ENCODE measurements around the gene PDIA5. TPM values are rescaled to one million over a fixed set of nuclear protein-coding genes. Genes with fewer than 3 reads are reported as not detected.
"Not testable (repeated sequence)": the region's sequence is repeated elsewhere in the genome, so short reads cannot be mapped to it uniquely, and the experiment has no call there.

The PDIA5 gene
- total RNA-seq, 2 donors from 2014 or later: 57.5 to 68.3 TPM

DNA sequence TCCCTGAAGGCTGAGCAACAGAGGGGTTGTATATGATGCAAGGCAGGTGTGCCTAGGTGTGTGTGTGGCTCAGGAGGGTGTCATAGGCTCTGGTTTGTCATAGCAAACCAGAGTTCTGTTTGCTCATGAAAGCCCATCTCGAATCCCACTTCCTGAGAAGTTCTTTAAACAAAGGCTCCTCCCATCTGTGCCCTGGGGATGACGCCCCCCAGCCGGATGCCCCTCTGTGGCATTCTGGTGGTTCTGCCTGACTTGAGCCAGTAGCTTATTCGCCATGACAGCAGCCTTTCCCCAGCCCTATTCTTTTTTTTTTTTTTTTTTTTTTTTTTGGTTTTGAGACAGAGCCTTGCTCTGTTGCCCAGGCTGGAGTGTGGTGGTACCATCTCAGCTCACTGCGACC is 45.4 kb downstream of the PDIA5 start:
- Mint-ChIP-seq H3K4me3 (no peak overlapping the region), H3K27me3 (ENCODE audit: insufficient read depth) (no peaks in the 10 kb centered on the region), H3K27ac (no peak overlapping the region), H3K9me3 (no peaks in the 10 kb centered on the region), H3K36me3 (ENCODE audit: low read depth) (peaks cover 61% of the 10 kb centered on the region), H3K4me1 (peaks cover 21% of the 10 kb centered on the region)
- Histone ChIP-seq H3K9ac (ENCODE audit: extremely low read depth, low read length, poor library complexity, severe bottlenecking) (no peak overlapping the region), H3K4me3 (ENCODE audit: low read length) (no peak overlapping the region), H3K27ac (ENCODE audit: low read depth, low read length) (no peak overlapping the region), H3K9me3 (ENCODE audit: control insufficient read depth, low read length) (no peaks in the 10 kb centered on the region), H3K27me3 (ENCODE audit: control insufficient read depth, insufficient read depth, low read length, poor library complexity, severe bottlenecking) (no peaks in the 10 kb centered on the region), H3K4me1 (ENCODE audit: control insufficient read depth, insufficient read depth, low read length) (no peaks in the 10 kb centered on the region), H3K36me3 (ENCODE audit: control insufficient read depth, insufficient read depth, low read length) (peaks cover 85% of the 10 kb centered on the region)
- 93 to 99% methylated on average over 2 to 5 of the region's 5 CpGs for whole genome bisulfite sequencing, 2 experiments (ENCODE audit: insufficient coverage in 1 of 2, insufficient read length in 1 of 2)
- TF ChIP-seq, protein P1, sequence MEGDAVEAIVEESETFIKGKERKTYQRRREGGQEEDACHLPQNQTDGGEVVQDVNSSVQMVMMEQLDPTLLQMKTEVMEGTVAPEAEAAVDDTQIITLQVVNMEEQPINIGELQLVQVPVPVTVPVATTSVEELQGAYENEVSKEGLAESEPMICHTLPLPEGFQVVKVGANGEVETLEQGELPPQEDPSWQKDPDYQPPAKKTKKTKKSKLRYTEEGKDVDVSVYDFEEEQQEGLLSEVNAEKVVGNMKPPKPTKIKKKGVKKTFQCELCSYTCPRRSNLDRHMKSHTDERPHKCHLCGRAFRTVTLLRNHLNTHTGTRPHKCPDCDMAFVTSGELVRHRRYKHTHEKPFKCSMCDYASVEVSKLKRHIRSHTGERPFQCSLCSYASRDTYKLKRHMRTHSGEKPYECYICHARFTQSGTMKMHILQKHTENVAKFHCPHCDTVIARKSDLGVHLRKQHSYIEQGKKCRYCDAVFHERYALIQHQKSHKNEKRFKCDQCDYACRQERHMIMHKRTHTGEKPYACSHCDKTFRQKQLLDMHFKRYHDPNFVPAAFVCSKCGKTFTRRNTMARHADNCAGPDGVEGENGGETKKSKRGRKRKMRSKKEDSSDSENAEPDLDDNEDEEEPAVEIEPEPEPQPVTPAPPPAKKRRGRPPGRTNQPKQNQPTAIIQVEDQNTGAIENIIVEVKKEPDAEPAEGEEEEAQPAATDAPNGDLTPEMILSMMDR (conservative IDR thresholded peaks at IDR 0.05): no peak
- DNase-seq: no peak

DNA sequence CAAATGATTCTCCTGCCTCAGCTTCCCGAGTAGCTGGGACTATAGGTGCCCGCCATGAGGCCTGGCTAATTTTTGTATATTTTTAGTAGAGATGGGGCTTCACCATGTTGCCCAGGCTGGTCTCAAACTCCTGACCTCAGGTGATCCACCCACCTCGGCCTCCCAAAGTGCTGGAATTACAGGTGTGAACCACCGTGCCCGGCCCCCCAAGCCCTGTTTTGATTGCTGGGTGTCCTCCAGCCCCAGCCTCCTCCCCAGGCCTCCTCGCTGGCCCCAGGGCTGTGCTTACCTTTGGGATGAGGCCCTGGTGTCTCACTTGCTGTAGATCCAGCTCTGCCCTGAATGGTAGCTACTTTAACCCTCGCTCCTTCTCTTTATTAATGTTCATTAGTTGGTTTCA is 45.8 kb downstream of the PDIA5 start:
- not testable (repeated sequence) for H3K27ac ChIP-seq (ENCODE audit: low read depth, low read length); H3K9me3 Mint-ChIP-seq; DNase-seq; H3K27me3 Mint-ChIP-seq (ENCODE audit: insufficient read depth); H3K27ac Mint-ChIP-seq; H3K4me3 ChIP-seq (ENCODE audit: low read length); H3K9ac ChIP-seq (ENCODE audit: extremely low read depth, low read length, poor library complexity, severe bottlenecking); H3K27me3 ChIP-seq (ENCODE audit: control insufficient read depth, insufficient read depth, low read length, poor library complexity, severe bottlenecking); H3K4me1 ChIP-seq (ENCODE audit: control insufficient read depth, insufficient read depth, low read length); H3K4me3 Mint-ChIP-seq; H3K9me3 ChIP-seq (ENCODE audit: control insufficient read depth, low read length)
- peaks cover 85% of the 10 kb centered on the region for H3K36me3 ChIP-seq (ENCODE audit: control insufficient read depth, insufficient read depth, low read length)
- Mint-ChIP-seq H3K36me3 (ENCODE audit: low read depth) (peaks cover 61% of the 10 kb centered on the region), H3K4me1 (peaks cover 21% of the 10 kb centered on the region)
- WGBS, 2 experiments (ENCODE audit: insufficient coverage in 1 of 2, insufficient read length in 1 of 2): 85 to 93% methylated on average over 6 to 7 of the region's 7 CpGs

DNA sequence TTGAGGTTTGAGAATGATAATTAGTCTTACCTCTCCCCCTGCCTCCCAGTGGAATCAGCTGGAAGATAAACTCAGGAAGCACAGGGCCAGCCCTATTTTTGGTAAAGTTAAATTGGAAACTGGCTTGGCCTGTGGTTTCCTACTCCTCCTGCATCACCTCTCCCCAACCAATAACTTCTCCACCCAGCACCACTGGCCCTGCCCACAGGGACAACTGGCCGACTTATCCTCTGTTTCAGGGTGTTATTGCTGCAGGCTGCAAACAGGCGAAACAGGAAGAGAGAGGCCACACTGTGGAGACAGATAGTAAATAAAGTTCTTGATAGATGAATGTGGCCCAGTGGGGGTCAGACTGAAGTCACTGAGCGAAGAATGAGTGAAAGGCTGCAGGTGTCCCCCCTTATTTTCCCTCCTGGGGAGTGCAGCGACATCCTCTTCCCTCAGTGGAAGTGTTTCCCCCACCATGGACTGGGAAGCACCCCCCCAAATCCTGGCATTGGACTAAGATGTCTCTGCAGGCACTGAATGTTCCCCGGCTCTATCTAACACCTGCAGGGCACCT is 47.1 kb downstream of the PDIA5 start:
- Mint-ChIP-seq H3K9me3 (no peaks in the 10 kb centered on the region), H3K4me1 (peaks cover 21% of the 10 kb centered on the region), H3K36me3 (ENCODE audit: low read depth) (peaks cover 67% of the 10 kb centered on the region), H3K27me3 (ENCODE audit: insufficient read depth) (no peaks in the 10 kb centered on the region), H3K4me3 (no peak overlapping the region), H3K27ac (no peak overlapping the region)
- TF ChIP-seq, protein P1 (conservative IDR thresholded peaks at IDR 0.05): no peak
- Histone ChIP-seq H3K9me3 (ENCODE audit: control insufficient read depth, low read length) (no peaks in the 10 kb centered on the region), H3K9ac (ENCODE audit: extremely low read depth, low read length, poor library complexity, severe bottlenecking) (no peak overlapping the region), H3K36me3 (ENCODE audit: control insufficient read depth, insufficient read depth, low read length) (peaks cover 89% of the 10 kb centered on the region), H3K4me3 (ENCODE audit: low read length) (no peak overlapping the region), H3K27ac (ENCODE audit: low read depth, low read length) (no peak overlapping the region), H3K27me3 (ENCODE audit: control insufficient read depth, insufficient read depth, low read length, poor library complexity, severe bottlenecking) (no peaks in the 10 kb centered on the region), H3K4me1 (ENCODE audit: control insufficient read depth, insufficient read depth, low read length) (no peaks in the 10 kb centered on the region)
- WGBS, 2 experiments (ENCODE audit: insufficient coverage in 1 of 2, insufficient read length in 1 of 2): 83 to 88% methylated on average over 2 to 5 of the region's 5 CpGs
- no peak for DNase-seq

DNA sequence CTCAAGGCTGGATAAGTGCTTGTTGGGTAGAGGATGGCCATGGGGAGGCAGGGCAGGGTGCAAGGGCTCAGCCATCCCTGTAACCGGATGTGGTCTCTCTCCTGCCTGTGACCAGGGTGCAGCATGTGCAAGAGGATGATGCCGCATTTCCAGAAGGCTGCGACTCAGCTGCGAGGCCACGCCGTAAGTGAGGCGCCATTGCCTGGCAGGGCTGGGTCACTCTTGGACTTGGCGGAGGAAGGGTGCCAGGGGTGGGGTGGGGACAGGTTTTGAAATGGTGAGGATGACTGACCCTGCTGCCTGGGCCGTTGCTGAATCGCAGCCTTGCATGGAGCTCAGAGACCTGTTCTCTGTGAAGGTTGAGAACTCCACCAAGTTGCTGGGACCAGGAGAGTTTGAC is 49.3 kb downstream of the PDIA5 start:
- TF ChIP-seq, protein P1 (conservative IDR thresholded peaks at IDR 0.05): no peak
- H3K4me3 Mint-ChIP-seq: no peak overlapping the region
- H3K27me3 ChIP-seq (ENCODE audit: control insufficient read depth, insufficient read depth, low read length, poor library complexity, severe bottlenecking): no peaks in the 10 kb centered on the region
- H3K9me3 Mint-ChIP-seq: no peaks in the 10 kb centered on the region
- no peaks in the 10 kb centered on the region for H3K4me1 ChIP-seq (ENCODE audit: control insufficient read depth, insufficient read depth, low read length)
- no peak overlapping the region for H3K27ac Mint-ChIP-seq
- H3K27me3 Mint-ChIP-seq (ENCODE audit: insufficient read depth): no peaks in the 10 kb centered on the region
- H3K36me3 ChIP-seq (ENCODE audit: control insufficient read depth, insufficient read depth, low read length): peaks cover 91% of the 10 kb centered on the region
- no peak for DNase-seq
- no peak overlapping the region for H3K4me3 ChIP-seq (ENCODE audit: low read length)
- H3K9me3 ChIP-seq (ENCODE audit: control insufficient read depth, low read length): no peaks in the 10 kb centered on the region
- 93 to 94% methylated on average over 3 to 10 of the region's 10 CpGs for whole genome bisulfite sequencing, 2 experiments (ENCODE audit: insufficient coverage in 1 of 2, insufficient read length in 1 of 2)
- H3K9ac ChIP-seq (ENCODE audit: extremely low read depth, low read length, poor library complexity, severe bottlenecking): no peak overlapping the region
- peaks cover 78% of the 10 kb centered on the region for H3K36me3 Mint-ChIP-seq (ENCODE audit: low read depth)
- H3K4me1 Mint-ChIP-seq: peaks cover 9% of the 10 kb centered on the region
- no peak overlapping the region for H3K27ac ChIP-seq (ENCODE audit: low read depth, low read length)
